HG02938 (cell line): ENCODE results near the gene TRMT6.

Source experiments
- ATAC-seq: cut with Tn5 transposase; IDR thresholded peaks from one replicate; pipeline ENCODE4 v1.9.1; 2021; ENCODE audit warnings: mild to moderate bottlenecking, moderate library complexity; ENCODE audit not compliant: unreplicated experiment

The TRMT6 gene

DNA sequence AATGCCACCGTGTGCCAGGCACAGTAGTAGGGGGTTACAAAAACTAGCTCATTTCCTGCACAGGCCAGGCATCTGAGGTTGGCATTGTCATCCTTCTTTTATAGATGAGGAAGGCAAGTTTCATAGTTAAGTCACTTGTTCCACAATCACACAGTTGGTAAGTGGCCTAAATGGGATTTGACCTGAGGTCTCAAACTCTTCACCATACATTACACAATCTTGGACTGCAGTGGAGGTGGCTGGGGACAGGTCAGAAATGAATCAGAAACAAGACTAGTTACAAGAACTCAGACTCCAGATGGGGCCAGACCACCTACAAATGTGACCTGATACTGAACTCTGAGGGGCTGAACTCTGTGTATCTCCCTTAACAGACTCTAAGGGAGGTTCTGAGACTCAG is 49.4 kb downstream of the TRMT6 start:
- no peak for ATAC-seq

DNA sequence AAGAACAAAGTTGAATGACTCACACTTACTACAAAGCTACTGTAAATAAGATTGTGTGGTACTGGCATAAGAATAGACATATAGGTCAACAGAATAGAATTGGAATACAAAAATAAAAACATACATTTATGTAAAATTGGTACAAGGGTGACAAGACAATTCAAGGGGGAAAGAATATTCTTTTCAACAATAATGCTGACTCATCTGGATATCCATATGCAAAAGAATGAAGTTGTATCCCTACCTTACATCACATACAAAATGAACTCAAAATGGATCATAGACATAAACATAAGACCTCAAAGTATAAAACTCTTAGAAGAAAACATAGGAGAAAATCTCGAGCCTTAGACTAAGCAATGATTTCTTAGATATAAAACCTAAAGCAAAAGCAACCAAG is 50.9 kb downstream of the TRMT6 start:
- no peak for ATAC-seq

DNA sequence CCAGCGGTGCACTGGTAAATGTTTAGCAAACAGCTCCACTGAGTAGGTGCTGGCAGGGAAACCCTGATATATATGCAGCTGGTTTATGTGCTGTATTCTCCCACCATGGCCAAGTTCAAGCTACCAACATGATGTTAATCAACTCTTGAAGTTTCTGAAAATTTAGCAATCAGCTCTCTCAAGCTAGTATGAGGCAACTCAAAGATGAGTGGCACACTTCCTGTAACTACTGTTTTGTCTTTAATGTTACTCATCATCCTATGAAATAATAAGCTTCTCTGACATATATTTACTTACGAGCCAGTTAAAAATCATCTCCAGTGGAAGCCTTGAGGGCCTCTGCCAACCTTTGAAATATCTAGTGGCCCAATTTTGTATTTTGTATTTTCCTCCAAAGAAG is 54.7 kb downstream of the TRMT6 start:
- no peak for ATAC-seq

DNA sequence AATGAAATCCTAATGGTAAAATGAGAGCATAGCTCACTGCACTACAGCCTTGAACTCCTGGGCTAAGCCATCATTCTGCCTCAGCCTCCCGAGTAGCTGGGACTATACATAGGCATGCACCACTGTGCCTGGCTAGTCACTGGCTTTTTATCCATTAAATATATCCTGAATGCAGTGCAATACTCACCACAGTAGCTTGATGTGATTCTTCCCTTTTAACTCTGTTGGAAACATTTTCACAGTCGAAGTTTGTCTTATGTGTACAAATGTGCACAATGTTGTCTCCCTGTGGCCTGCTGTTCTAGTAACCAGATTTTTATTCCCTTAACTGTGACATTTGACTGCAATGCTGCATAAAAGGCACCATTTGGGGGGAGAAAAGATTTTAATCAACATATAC is 56.7 kb downstream of the TRMT6 start:
- no peak for ATAC-seq

DNA sequence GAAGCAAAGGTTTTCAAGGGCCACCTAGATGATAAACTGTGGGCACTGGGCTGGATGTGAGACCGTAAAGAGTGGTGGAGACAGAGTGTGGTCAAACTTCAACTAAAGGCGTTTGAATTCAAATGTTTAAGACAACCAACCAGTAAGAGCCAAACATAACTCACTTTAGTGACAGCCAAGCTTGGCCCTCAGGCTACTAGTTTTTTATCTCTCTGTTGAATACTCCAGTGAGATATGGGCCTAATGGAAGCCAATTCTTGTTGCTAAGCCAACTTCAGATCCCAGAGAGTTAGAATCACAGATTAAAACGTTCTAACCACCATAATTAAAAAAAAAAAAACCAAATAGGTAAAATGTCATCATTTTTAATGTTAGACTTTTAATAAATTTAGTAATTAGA is 57.3 kb downstream of the TRMT6 start:
- ATAC-seq: no peak

DNA sequence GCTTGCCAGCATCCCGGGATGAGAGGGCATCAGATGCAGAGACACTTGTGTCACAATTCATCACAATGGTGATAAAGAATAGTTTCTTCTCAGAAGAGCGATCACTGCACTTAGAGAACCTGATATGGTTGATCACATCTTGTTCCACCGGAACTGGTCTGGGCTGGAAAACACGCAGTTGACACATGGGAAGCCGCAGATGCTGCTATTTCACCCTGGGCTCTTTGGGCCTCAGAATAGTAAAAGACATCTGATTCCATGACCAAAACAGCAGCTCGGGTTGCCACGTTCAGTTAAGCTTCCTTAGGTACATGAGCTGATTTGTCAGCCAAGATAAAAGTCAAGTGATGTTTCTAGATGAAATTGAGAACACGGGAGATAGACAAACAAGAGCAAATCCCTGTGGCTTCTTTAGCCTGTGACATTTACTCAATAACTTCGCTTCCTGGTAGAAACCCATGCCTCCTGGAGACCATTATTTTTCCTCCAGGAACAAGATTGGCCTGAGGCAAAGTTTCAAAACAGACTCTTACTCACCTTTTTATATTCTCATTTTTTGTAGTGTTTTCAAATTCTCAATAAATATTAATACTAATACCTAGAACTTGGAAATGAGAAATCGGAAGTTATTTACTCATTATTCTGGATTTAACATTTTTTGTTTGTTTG is 59.4 kb downstream of the TRMT6 start:
- no peak for ATAC-seq

DNA sequence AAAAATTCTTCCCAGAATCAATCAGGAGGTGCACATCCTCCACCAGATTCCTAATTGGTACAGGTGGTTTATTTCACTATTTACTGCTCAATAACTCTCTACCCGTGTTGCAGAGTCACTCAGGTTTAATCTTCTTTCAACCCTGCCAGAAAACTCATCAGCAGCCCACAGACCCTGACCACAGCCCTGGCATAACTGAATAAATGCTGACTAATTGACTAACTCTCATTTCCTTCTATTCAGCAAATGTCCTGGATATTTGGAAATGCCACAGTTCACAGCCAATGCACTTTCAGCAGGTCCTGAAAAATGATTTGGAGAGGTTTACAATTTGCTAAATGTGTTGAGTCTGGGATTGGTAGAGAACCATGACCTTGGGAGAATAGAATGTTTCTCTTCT is 62.3 kb downstream of the TRMT6 start:
- ATAC-seq: no peak

DNA sequence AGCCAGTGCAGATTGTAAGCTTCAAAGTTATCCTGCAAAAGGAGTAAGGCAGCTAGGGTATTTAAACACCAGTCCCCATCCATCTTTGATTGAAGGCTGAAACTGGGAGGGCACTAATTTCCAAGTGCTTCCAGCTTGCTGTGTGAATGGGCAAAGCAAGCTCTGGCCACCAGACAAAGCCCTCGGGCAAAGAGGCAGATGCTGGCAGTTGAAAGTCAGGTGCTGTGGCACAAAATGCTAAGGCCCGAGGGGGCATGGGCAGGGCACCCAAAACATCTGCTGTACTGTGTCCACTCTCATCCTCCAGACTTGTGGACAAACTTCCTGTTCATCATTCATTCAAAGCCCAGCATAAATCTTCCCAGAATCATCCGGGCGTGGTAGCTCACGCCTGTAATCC is 62.9 kb downstream of the TRMT6 start:
- no peak for ATAC-seq
